GM12891 (cell line): ENCODE results near the gene TRIO.

Source experiments
- DNase-seq: peaks from one replicate; pipeline ENCODE4 v3.0.0; 2011; ENCODE audit warnings: low spot score; ENCODE audit not compliant: insufficient read length
- FAIRE-seq: peaks from 2 replicates; lab custom pipeline; 2011; peaks lifted over from hg19 to GRCh38; lab: Jason Lieb, UNC
- PAX5 ChIP-seq: IDR thresholded peaks from 2 replicates; pipeline ENCODE4 v1.6.1; 2011; ENCODE audit warnings: low read length, moderate library complexity, mild to moderate bottlenecking; ENCODE audit not compliant: insufficient read depth, severe bottlenecking
- POLR2A ChIP-seq: IDR thresholded peaks from 2 replicates; pipeline ENCODE4 v1.6.1; 2011; ENCODE audit warnings: low read depth, low read length, control low read depth
- POLR2AphosphoS5 ChIP-seq: IDR thresholded peaks from 2 replicates; pipeline ENCODE4 v1.6.1; 2011; ENCODE audit warnings: low read depth, low read length, control low read depth
- POU2F2 ChIP-seq: IDR thresholded peaks from 2 replicates; pipeline ENCODE4 v1.6.1; 2011; ENCODE audit warnings: low read depth, mild to moderate bottlenecking, control low read depth, low read length, moderate library complexity
- SPI1 ChIP-seq: IDR thresholded peaks from 2 replicates; pipeline ENCODE4 v1.6.1; 2011; ENCODE audit warnings: low read depth, low read length, control low read depth
- TAF1 ChIP-seq: IDR thresholded peaks from 2 replicates; pipeline ENCODE4 v1.6.1; 2011; ENCODE audit warnings: low read depth, low read length, control low read depth

Gene TRIO

DNA sequence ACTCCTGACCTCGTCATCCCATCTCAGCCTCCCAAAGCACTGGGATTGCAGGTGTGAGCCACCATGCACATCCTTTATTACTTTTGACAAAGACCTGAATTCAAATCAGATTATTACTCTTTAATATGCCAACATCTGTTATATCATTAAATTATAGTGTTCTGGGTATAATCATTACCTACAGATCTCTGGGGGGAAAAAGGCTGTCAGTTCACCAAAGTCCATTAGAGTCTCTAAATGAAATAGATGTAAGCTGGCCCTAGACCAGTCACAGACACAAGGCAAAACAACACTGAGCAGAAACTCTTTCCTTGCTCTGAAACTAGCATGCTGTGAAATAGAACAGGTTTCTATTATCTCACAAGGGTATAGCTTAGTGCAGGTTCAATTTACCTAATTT lies 21.6 kb upstream of the TRIO start:
- DNase-seq (no peak), FAIRE-seq (no peak)
- TF ChIP-seq PAX5 (no peak), POU2F2 (no peak), SPI1 (no peak), POLR2AphosphoS5 (no peak)

DNA sequence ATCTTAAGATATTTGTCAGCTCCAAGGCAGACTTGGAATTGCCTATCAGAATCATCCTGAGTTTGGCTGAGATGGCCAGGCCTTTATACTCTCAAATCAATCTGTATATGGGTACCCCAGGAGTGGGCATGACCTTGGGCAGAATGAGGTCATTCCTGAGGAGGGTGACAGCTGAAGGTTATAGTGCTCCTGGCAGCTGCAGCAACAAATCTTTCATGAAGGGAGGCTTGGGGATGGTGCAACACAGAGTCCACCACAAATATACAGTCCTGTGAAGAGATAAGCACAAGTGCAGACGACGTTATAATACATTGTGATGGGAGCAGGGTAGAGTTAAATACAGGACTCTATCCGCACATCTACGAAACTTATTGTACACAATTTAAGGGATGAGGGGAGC lies 21.1 kb upstream of the TRIO start:
- no peak for TF ChIP-seq POU2F2
- no peak for TF ChIP-seq SPI1
- TF ChIP-seq POLR2A = no peak
- TF ChIP-seq TAF1 = no peak
- TF ChIP-seq PAX5 = no peak
- TF ChIP-seq POLR2AphosphoS5 = no peak
- FAIRE-seq (no peak), DNase-seq (no peak)

DNA sequence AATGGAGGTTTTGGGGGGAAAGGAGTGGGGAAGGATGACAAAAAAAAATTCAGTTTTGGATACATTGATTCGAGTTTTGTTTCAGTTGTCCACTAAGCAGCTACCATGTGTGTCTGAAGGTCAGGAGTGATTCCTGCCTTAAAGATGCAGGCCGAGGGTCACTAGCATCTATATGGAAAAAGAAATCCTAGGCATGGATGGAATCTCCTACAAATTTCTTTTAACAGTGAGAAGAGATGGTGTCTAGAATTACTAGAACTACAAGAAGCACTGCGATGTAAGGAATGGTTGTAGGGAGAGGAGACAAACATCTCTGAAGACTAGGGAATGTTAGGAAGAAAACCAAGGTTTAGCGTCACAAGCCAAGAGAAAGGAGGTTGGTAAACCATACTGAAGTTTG lies 19.6 kb upstream of the TRIO start:
- DNase-seq = no peak
- no peak for FAIRE-seq
- no peak for TF ChIP-seq TAF1
- TF ChIP-seq POLR2AphosphoS5 = no peak
- TF ChIP-seq POU2F2 = no peak
- no peak for TF ChIP-seq POLR2A
- TF ChIP-seq SPI1 = no peak

DNA sequence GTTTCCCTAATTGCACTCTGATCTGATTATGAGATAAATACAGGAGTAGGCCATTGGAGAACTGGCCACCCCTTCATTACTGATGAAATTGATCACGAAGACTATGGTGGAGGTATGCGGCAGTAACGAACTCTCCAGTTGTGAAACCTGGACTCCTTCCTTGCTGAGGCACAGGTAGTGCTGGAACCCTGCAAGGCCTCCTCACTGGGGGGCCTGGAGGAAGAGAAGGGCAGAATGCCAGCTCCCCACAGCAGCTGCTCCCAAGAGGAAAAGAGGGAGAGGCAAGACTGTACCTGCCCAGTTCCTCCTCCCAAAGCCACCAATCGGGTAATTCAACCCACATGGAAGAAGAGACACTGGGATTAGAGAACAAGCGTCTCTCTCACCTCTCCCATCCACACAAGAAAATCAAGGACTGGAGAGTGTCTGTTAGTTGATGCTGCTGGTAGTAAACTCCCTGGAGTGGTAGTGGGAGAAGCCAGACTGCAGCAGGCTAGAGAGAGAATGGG lies 19.1 kb upstream of the TRIO start:
- DNase-seq = no peak

DNA sequence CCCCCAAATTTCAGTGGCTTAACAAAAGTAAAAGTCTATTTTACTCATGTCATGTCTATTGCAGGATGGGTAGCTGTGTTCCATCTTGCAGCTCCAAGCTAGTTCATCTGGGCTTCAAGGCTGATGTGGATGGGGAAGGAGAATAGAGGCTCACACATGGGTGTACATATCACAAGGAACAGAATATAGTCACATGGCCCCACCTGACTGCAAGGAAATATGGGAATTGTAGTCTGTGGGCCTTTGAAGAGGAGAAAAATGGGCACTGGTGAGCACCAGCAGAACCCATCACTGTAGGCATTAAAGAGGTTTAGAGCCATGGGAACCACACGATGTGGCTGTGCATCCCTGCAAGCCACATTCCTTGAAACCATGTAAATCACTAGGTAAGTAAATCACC lies 17.9 kb upstream of the TRIO start:
- DNase-seq = no peak
- FAIRE-seq = no peak
- TF ChIP-seq TAF1 (no peak), POLR2AphosphoS5 (no peak), SPI1 (no peak), POU2F2 (no peak), POLR2A (no peak), PAX5 (no peak)

More for the DNA sequence above, 19.1 kb upstream of the TRIO start:
- no peak for TF ChIP-seq POLR2AphosphoS5
- no peak for TF ChIP-seq PAX5
- no peak for TF ChIP-seq TAF1
- no peak for TF ChIP-seq POLR2A
- no peak for TF ChIP-seq POU2F2
- TF ChIP-seq SPI1 = no peak
- FAIRE-seq = no peak

DNA sequence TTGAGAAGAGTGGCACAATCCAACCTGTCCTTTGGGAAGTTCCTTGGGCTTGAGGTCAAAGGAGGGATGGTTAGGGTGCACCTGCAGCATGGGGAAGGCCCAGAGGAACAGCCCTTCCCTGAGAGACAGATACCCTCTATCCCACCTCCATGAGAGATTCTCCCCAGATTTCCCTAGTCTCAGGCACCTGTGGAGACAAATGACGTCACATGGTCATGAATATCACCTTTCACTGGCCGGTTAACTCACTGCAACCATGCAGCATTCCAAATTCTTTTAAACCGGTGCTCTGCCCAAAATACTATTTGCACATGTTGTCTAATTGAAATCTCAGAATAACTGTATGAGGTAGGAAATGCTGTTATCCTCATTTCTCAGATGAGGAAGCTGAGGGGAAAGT lies 15.6 kb upstream of the TRIO start:
- TF ChIP-seq TAF1 (no peak), SPI1 (no peak), POLR2A (no peak), POU2F2 (no peak), POLR2AphosphoS5 (no peak)
- no peak for DNase-seq
- no peak for FAIRE-seq

DNA sequence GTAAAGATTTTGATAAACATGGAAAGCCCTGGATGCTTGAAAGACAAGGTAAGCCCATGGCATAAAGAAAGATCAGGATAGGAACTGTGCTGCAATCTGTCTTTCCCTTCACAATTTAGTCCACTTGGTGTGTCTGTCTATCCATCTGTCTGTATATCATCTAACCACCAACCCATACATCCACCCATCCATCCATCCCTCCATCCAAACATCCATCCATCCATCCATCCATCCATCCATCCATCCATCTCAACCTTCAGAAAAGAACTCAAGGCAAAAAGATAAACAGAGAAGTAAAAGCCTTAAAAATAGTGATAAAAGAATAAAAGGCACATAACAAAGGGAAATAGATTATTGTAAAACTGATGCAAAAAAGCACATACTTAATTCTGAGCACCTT lies 15.1 kb upstream of the TRIO start:
- no peak for FAIRE-seq
- TF ChIP-seq TAF1 (no peak), POU2F2 (no peak), POLR2A (no peak), SPI1 (no peak), PAX5 (no peak)
- no peak for DNase-seq

DNA sequence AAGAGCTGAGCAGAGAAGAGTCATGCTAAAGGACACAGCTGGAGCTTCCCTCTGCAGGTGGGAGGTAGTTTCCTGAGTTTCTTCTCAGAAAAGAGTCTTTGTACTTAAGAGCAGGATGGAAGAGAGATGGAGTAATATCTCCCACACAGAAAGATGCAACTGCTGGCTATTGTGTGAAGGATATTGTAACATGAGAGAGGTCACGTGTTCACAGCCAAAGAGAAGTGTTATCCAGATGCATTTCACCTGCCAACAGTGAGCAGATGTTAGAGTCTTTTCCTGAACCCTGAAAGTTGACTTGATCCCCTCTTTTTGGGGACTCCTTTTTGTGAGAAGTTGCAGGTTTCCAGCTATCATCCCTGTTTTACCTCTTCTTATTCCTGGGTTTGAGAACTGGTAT lies 14.0 kb upstream of the TRIO start:
- DNase-seq (no peak), FAIRE-seq (no peak)
- no peak for TF ChIP-seq PAX5
- no peak for TF ChIP-seq TAF1
- no peak for TF ChIP-seq POU2F2
- TF ChIP-seq POLR2AphosphoS5 = no peak
- TF ChIP-seq SPI1 = no peak
- no peak for TF ChIP-seq POLR2A

DNA sequence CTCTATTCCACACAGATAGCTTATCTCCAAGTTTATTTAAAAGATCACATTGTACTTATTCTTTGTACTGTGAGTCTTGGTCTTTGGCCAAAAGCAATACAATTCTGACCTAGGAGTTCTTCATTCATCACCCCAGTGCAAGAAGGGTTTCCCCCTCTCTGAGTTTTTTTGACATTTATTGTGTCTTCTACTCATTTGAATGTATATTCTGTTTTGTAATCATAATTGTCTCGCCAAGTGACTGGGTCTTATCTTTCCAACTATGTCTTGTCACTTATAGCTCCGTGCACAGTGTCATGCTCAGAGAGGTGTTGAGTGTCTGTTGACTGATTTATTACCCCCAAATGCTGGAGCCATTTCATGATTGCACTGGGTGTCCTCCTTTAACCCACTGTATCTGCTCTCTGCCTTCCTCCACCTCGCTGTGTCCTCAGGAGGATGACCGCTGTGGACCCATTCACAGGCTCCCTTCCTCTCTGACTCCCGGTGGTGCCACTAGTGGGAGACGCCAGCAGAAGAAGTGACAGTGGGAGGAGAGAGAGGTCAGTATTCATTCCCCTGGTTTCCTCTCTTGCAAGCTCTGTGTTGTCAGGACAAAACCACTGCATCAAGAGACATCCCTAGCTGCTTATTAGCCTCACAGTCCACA lies 11.2 kb upstream of the TRIO start:
- TF ChIP-seq SPI1 (no peak), POLR2A (no peak), POU2F2 (no peak), POLR2AphosphoS5 (no peak), PAX5 (no peak), TAF1 (no peak)
- FAIRE-seq (no peak), DNase-seq (no peak)

DNA sequence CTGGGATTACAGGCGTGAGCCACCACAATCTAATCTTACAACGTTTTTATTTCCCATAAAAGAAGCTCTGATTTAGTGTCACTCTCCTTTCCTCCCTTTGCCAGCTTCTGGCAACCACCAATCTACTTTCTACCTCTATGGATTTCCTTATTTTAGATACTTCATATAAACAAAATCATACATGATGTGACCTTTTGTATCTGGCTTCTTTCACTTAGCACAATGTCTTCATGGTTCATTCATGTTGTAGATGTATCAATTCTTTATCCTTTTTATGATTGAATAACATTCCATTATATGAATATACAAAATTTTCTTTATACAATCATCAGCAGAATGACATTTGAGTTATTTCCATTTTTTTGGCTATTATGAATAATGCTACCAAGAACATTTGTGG lies 9.7 kb upstream of the TRIO start:
- DNase-seq (no peak), FAIRE-seq (no peak)
- TF ChIP-seq PAX5 (no peak), TAF1 (no peak), SPI1 (no peak), POLR2A (no peak)
